Astrocyte (in vitro differentiated cells and primary cell): ENCODE measurements around the gene WDR5B. TPM values are rescaled to one million over a fixed set of nuclear protein-coding genes. Genes with fewer than 3 reads are reported as not detected.

Experiments used
- DNase-seq: peaks from one replicate; pipeline ENCODE4 v3.0.0-alpha.2; 2010; ENCODE audit warnings: low read depth
- FAIRE-seq: peaks from 2 replicates; lab custom pipeline; 2011; peaks lifted over from hg19 to GRCh38; lab: Jason Lieb, UNC
- H2AFZ ChIP-seq: 2 replicates; pipeline ENCODE4 v1.6.0; 2012; ENCODE audit warnings: low read depth, low read length, inconsistent platforms
- H3K27ac ChIP-seq: 2 replicates; pipeline ENCODE4 v1.5.1; 2011; ENCODE audit warnings: low read depth, low read length, inconsistent platforms
- H3K27me3 ChIP-seq: 2 replicates; pipeline ENCODE4 v1.6.0; 2011; ENCODE audit warnings: low read length, inconsistent platforms; ENCODE audit not compliant: insufficient read depth
- H3K36me3 ChIP-seq: 2 replicates; pipeline ENCODE4 v1.5.1; 2011; ENCODE audit warnings: low read length, inconsistent platforms; ENCODE audit not compliant: insufficient read depth
- H3K4me1 ChIP-seq: 2 replicates; pipeline ENCODE4 v1.5.1; 2011; ENCODE audit warnings: low read length, inconsistent platforms; ENCODE audit not compliant: insufficient read depth
- H3K4me2 ChIP-seq: 2 replicates; pipeline ENCODE4 v1.6.0; 2012; ENCODE audit warnings: low read length, inconsistent platforms
- H3K4me3 ChIP-seq: 2 replicates; pipeline ENCODE4 v1.5.1; 2011; ENCODE audit warnings: low read depth, mild to moderate bottlenecking, low read length, inconsistent platforms; ENCODE audit not compliant: insufficient read depth
- H3K79me2 ChIP-seq: 2 replicates; pipeline ENCODE4 v1.6.0; 2012; ENCODE audit warnings: mild to moderate bottlenecking, low read length, inconsistent platforms; ENCODE audit not compliant: insufficient read depth
- H3K9ac ChIP-seq: 2 replicates; pipeline ENCODE4 v1.6.0; 2012; ENCODE audit warnings: mild to moderate bottlenecking, low read length, inconsistent platforms
- H3K9me3 ChIP-seq: 2 replicates; pipeline ENCODE4 v1.5.1; 2012; ENCODE audit warnings: low read depth, mild to moderate bottlenecking, low read length, inconsistent platforms; ENCODE audit not compliant: insufficient read depth
- H4K20me1 ChIP-seq: 2 replicates; pipeline ENCODE4 v1.6.0; 2012; ENCODE audit warnings: low read length, inconsistent platforms; ENCODE audit not compliant: insufficient read depth
- H3K27ac Mint-ChIP-seq: one replicate; pipeline ENCODE4 v1.8.0; 2021; ENCODE audit warnings: mild to moderate bottlenecking, mixed read lengths; ENCODE audit not compliant: unreplicated experiment
- H3K27me3 Mint-ChIP-seq: one replicate; pipeline ENCODE4 v1.8.0; 2021; ENCODE audit warnings: low read depth, mixed read lengths; ENCODE audit not compliant: unreplicated experiment
- H3K36me3 Mint-ChIP-seq: one replicate; pipeline ENCODE4 v1.8.0; 2021; ENCODE audit warnings: low read depth, mixed read lengths; ENCODE audit not compliant: unreplicated experiment
- H3K4me1 Mint-ChIP-seq: one replicate; pipeline ENCODE4 v1.8.0; 2021; ENCODE audit warnings: low read depth, mixed read lengths; ENCODE audit not compliant: unreplicated experiment
- H3K4me3 Mint-ChIP-seq: one replicate; pipeline ENCODE4 v1.8.0; 2021; ENCODE audit warnings: mild to moderate bottlenecking, moderate library complexity, mixed read lengths; ENCODE audit not compliant: unreplicated experiment
- H3K9me3 Mint-ChIP-seq: one replicate; pipeline ENCODE4 v1.8.0; 2021; ENCODE audit warnings: mild to moderate bottlenecking, mixed read lengths; ENCODE audit not compliant: unreplicated experiment
- EZH2 ChIP-seq: IDR thresholded peaks from 2 replicates; pipeline ENCODE4 v1.6.1; 2012; ENCODE audit warnings: mild to moderate bottlenecking, low read length, inconsistent platforms; ENCODE audit not compliant: insufficient read depth
- total RNA-seq: library from RNA; stranded (reverse); gene quantifications from 2 replicates; pipeline ENCODE4 v1.2.1, GENCODE V29; 2021
- TF ChIP-seq, protein P1 (sequence below): IDR thresholded peaks from 2 replicates; pipeline ENCODE4 v1.5.1; 2011; ENCODE audit warnings: low read depth, mild to moderate bottlenecking, inconsistent platforms, low read length, moderate library complexity; ENCODE audit not compliant: insufficient read depth

The WDR5B gene
- total RNA-seq, 1 donor from 2014 or later: 3.9 TPM

DNA sequence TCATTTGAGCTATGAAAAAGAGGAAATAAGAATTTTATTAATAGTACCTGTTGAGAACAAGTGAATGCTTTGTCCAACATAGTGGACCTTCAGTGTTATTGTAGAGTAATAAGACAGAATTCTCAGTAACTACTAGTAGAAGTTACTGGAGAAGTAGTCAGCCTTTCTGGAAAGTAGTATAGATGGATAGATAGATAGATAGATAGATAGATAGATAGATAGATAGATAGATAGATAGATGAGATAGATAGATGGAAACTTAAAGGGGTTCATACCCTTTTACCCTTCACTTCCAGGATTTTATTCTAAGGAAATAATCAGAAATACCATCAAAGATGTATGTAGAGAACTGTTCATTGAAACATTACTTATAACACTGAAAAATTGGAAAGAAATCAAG lies 26.7 kb downstream of the WDR5B start:
- Mint-ChIP-seq H3K9me3 (no peaks in the 10 kb centered on the region), H3K4me1 (peaks cover 21% of the 10 kb centered on the region), H3K27me3 (no peaks in the 10 kb centered on the region), H3K4me3 (no peak overlapping the region), H3K36me3 (no peaks in the 10 kb centered on the region), H3K27ac (no peak overlapping the region)
- no peaks in the 10 kb centered on the region for H3K9me3 ChIP-seq
- DNase-seq (no peak), FAIRE-seq (no peak)
- peaks cover 4% of the 10 kb centered on the region for H3K4me1 ChIP-seq
- no peak overlapping the region for H3K4me2 ChIP-seq
- no peak overlapping the region for H3K9ac ChIP-seq
- no peak overlapping the region for H3K4me3 ChIP-seq
- H3K27ac ChIP-seq: no peak overlapping the region
- H3K27me3 ChIP-seq: no peaks in the 10 kb centered on the region
- no peak overlapping the region for H2AFZ ChIP-seq
- H3K79me2 ChIP-seq: no peaks in the 10 kb centered on the region
- H3K36me3 ChIP-seq: no peaks in the 10 kb centered on the region
- H4K20me1 ChIP-seq: no peaks in the 10 kb centered on the region
- TF ChIP-seq, protein P1, sequence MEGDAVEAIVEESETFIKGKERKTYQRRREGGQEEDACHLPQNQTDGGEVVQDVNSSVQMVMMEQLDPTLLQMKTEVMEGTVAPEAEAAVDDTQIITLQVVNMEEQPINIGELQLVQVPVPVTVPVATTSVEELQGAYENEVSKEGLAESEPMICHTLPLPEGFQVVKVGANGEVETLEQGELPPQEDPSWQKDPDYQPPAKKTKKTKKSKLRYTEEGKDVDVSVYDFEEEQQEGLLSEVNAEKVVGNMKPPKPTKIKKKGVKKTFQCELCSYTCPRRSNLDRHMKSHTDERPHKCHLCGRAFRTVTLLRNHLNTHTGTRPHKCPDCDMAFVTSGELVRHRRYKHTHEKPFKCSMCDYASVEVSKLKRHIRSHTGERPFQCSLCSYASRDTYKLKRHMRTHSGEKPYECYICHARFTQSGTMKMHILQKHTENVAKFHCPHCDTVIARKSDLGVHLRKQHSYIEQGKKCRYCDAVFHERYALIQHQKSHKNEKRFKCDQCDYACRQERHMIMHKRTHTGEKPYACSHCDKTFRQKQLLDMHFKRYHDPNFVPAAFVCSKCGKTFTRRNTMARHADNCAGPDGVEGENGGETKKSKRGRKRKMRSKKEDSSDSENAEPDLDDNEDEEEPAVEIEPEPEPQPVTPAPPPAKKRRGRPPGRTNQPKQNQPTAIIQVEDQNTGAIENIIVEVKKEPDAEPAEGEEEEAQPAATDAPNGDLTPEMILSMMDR: no peak
- no peak for TF ChIP-seq EZH2

DNA sequence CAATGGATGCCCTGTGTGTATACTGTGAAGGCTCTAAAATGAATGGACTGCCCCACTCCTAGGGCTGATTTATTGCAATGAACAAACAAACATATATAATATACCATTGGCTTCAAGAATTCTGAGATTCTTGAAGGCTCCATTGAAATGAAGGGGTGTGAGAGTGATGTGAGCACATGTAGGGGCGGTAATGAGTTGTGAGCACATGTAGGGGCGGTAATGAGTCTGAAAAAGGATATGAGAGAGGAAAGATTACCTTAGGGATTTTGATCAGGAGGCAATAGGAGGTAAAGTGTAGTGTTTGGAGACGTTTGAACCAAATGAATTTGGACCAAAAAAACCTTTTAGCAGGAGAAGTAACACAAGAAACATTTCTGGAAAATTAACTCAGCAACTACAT lies 28.2 kb downstream of the WDR5B start:
- H3K9me3 Mint-ChIP-seq: no peaks in the 10 kb centered on the region

More for the DNA sequence above, 28.2 kb downstream of the WDR5B start:
- Histone ChIP-seq H3K27ac (no peak overlapping the region), H2AFZ (no peak overlapping the region), H3K4me3 (no peak overlapping the region), H4K20me1 (no peaks in the 10 kb centered on the region), H3K4me1 (peaks cover 4% of the 10 kb centered on the region), H3K9ac (no peak overlapping the region), H3K79me2 (peaks cover 7% of the 10 kb centered on the region), H3K27me3 (no peaks in the 10 kb centered on the region), H3K36me3 (no peaks in the 10 kb centered on the region), H3K4me2 (no peak overlapping the region), H3K9me3 (no peaks in the 10 kb centered on the region)
- no peak for TF ChIP-seq EZH2
- TF ChIP-seq, protein P1: no peak
- Mint-ChIP-seq H3K27ac (no peak overlapping the region), H3K27me3 (no peaks in the 10 kb centered on the region), H3K4me1 (peaks cover 9% of the 10 kb centered on the region), H3K36me3 (no peaks in the 10 kb centered on the region), H3K4me3 (no peak overlapping the region)
- FAIRE-seq: no peak
- no peak for DNase-seq
